ENCODE results near the gene HLA-A. TPM values are rescaled to one million over a fixed set of nuclear protein-coding genes. Genes with fewer than 3 reads are reported as not detected.

The HLA-A gene
- total and polyA plus RNA-seq, 2 experiments from 2014 or later = 170 to 203 TPM

- no peak for TF ChIP-seq ZNF462 (CRISPR knock-in tag; IDR thresholded peaks at IDR 0.05)
- TF ChIP-seq ZNF331 (CRISPR knock-in tag; IDR thresholded peaks at IDR 0.05; ENCODE audit: low read depth) = no peak
- TF ChIP-seq ZNF114 (CRISPR knock-in tag; IDR thresholded peaks at IDR 0.05) = no peak
Measured at GRCh38 chr6:29974901-29975560, 32.7 kb downstream of the HLA-A start (continued).

DNA sequence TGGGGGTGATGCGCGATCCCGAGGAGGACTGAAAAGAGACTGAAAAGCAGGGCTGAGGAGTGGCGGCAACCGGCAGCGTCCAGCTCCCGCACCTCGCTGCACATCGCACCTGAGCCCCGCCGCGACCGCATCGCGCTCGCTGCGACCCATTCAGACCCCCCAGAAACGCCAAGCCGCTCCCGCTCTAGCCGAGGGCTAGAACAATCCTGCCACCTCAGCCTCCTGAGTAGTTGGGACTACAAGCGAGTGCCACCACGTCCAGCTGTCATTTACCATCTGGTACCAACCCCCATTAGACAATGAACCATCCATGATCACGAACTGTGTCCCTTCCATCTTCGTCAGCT lies 33.2 kb downstream of the HLA-A start:
- no peaks in the 10 kb centered on the region for H3F3A ChIP-seq (replicated peaks; ENCODE audit: low read depth)
- H3K27ac Mint-ChIP-seq = no peak overlapping the region
- peaks cover 32% of the 10 kb centered on the region for H3K4me1 Mint-ChIP-seq
- peaks cover 17% of the 10 kb centered on the region for H3K4me1 ChIP-seq (ENCODE audit: insufficient read depth)
- H3K4me2 ChIP-seq = peak overlapping the region; percentile 75
- TF ChIP-seq JUNB (IDR thresholded peaks at IDR 0.05; ENCODE audit: unreplicated experiment) = no peak
- TF ChIP-seq EZH2 (IDR thresholded peaks at IDR 0.05; ENCODE audit: low read depth, unreplicated experiment) = peak; percentile 70
- DNase-seq (ENCODE audit: low spot score) = no peak
- H3K4me3 Mint-ChIP-seq = peak overlapping the region; percentile 80
- H3K9me2 ChIP-seq (ENCODE audit: insufficient read depth) = no peaks in the 10 kb centered on the region
- no peak overlapping the region for H3K27ac ChIP-seq (ENCODE audit: low read depth)
- H3K27me3 Mint-ChIP-seq (ENCODE audit: insufficient read depth, low read depth, poor library complexity) = peaks cover 57% of the 10 kb centered on the region
- H2AFZ ChIP-seq = peak overlapping the region; percentile 93; the same call in 1 of the 2 replicates
- no peaks in the 10 kb centered on the region; the same call in 1 of the 3 replicates for H3K36me3 Mint-ChIP-seq (ENCODE audit: low read depth)
- peak overlapping the region; percentile 48 for H3K4me3 ChIP-seq
- H3K9me3 Mint-ChIP-seq = no peaks in the 10 kb centered on the region; the same call in 1 of the 3 replicates
- peak; percentile 26 for ATAC-seq
- H3K36me3 ChIP-seq (ENCODE audit: insufficient read depth) = no peaks in the 10 kb centered on the region
- H3K27me3 ChIP-seq (ENCODE audit: insufficient read depth) = peaks cover 73% of the 10 kb centered on the region
- no peaks in the 10 kb centered on the region for H3K79me2 ChIP-seq (replicated peaks; ENCODE audit: insufficient read depth)
- 0 out of 2 replicates have a peak, but pooled peaks cover 7% of the 10 kb centered on the region for H4K20me1 ChIP-seq (replicated peaks; ENCODE audit: insufficient read depth)
